H1 (cell line): Measurements from ENCODE around the gene NCAPG. TPM values are rescaled to one million over a fixed set of nuclear protein-coding genes. Genes with fewer than 3 reads are reported as not detected.

Source experiments
- EP300 ChIP-seq, 2 experiments: IDR thresholded peaks; 1 replicate in 1 of 2; 2 replicates in 1 of 2; pipeline ENCODE4 v1.6.1; 2011 to 2012; ENCODE audit warnings: low read depth in 2 of 2, low read length in 2 of 2, mild to moderate bottlenecking in 2 of 2, borderline replicate concordance in 1 of 2, inconsistent platforms in 1 of 2, moderate library complexity in 1 of 2
- GABPA ChIP-seq: IDR thresholded peaks from 2 replicates; pipeline ENCODE4 v1.6.1; 2011; ENCODE audit warnings: mild to moderate bottlenecking, low read length, moderate library complexity, borderline replicate concordance; ENCODE audit not compliant: insufficient read depth
- RNF2 ChIP-seq: fragments of 200-900, 300-1000 bp; sonication (generic); IDR thresholded peaks from 2 replicates; pipeline ENCODE4 v1.7.1; 2016; ENCODE audit warnings: borderline replicate concordance, low read depth, mild to moderate bottlenecking, antibody characterized with exemption, low read length; ENCODE audit not compliant: poor library complexity, severe bottlenecking; ENCODE audit errors: missing control alignments
- polyA plus RNA-seq, 7 experiments: library from polyadenylated mRNA; depleted of rRNA in 3 of 7; stranded (reverse) in 5 of 7; unstranded in 2 of 7; fragments of >200 nt in 5 of 7; fragments of 200-250 nt in 2 of 7; gene quantifications; 1 replicate in 5 of 7; 2 replicates in 1 of 7; 4 replicates in 1 of 7; pipeline versions ENCODE4 v1.2.1 to v1.2.3, GENCODE V29; 2011 to 2013; ENCODE audit warnings: missing spikeins in 2 of 7, mixed read lengths in 2 of 7
- total RNA-seq: library from RNA; stranded (reverse); fragmentation: NEBNext Ultra II Directional; extraction: Animal tissue kit (Norgen Biotek cat#: 25700); gene quantifications from 2 replicates; pipeline ENCODE4 v1.2.1, GENCODE V29; 2021

The NCAPG gene
- total and polyA plus RNA-seq, 2 of the 8 experiments (the other 6 are each of a cell fraction or from before 2014, with no cell fraction given) = 12.9 to 52.3 TPM

DNA sequence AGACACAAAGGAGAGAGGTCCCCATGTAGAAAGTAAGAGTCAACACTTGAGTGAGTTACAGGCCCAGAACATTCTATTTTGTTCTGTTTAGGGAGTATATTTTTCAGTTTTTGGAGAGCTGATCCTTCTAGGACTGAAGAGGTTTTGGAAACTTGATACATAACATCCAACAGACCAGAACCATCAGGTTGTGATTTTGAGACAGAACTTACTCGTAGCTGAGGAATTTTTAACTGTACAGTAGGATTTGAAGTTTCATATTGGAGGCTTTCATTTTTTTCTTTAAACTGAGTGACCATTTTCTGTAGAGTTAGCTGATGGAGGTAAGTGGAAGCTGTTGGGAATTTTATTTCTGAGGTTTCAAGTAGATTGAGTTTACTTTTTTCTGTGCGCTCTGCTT lies 73.3 kb downstream of the NCAPG start (continued):
- TF ChIP-seq GABPA (no peak), RNF2 (no peak), EP300 (IDR thresholded peaks at IDR 0.05; ENCODE audit: borderline replicate concordance in 1 of 2, low read depth in 2 of 2, low read length in 2 of 2) (no peak)
